OCI-LY7 (cell line): Measurements from ENCODE around the gene ENDOG. TPM values are rescaled to one million over a fixed set of nuclear protein-coding genes. Genes with fewer than 3 reads are reported as not detected.

Experiments
- BruUV-seq: library from RNA; stranded (reverse); fragments of 400-500 nt; replicated peaks from 2 replicates; lab custom pipeline; 2021; lab: Mats Ljungman, UMichigan
- CTCF ChIA-PET: fragments of 300-600 bp; sonication (Branson Sonifier 250); formaldehyde crosslinking; loops from one replicate; lab custom pipeline; 2022; ENCODE audit warnings: antibody characterized with exemption; ENCODE audit not compliant: unreplicated experiment; lab: Charles Lee
- POLR2A ChIA-PET: fragments of 300-600 bp; sonication (Branson Sonifier 250); formaldehyde crosslinking; loops from one replicate; lab custom pipeline; 2022; ENCODE audit warnings: antibody characterized with exemption; lab: Charles Lee
- DNase-seq: peaks from one replicate; pipeline ENCODE4 v3.0.0-alpha.2; 2015; ENCODE audit warnings: low spot score
- H2AFZ ChIP-seq: fragments of 200-600 bp; sonication (generic), shearing (Covaris generic); 2 replicates; pipeline ENCODE4 v1.6.1; 2014; ENCODE audit warnings: mild to moderate bottlenecking, antibody characterized with exemption, low read length, moderate library complexity
- H3K27ac ChIP-seq: fragments of 200-600 bp; sonication (generic); 2 replicates; pipeline ENCODE4 v1.5.1; 2014; ENCODE audit warnings: mixed run types, low read depth, mild to moderate bottlenecking, moderate library complexity, low read length, inconsistent platforms; ENCODE audit not compliant: poor library complexity, severe bottlenecking
- H3K36me3 ChIP-seq: fragments of 200-600 bp; sonication (generic); 2 replicates; pipeline ENCODE4 v1.6.1; 2014; ENCODE audit warnings: mild to moderate bottlenecking, antibody characterized with exemption, low read length, moderate library complexity, mixed read lengths; ENCODE audit not compliant: insufficient read depth
- H3K4me1 ChIP-seq: fragments of 200-600 bp; sonication (generic); 2 replicates; pipeline ENCODE4 v1.5.1; 2014; ENCODE audit warnings: mild to moderate bottlenecking, low read length; ENCODE audit not compliant: insufficient read depth, poor library complexity, severe bottlenecking
- H3K4me2 ChIP-seq: fragments of 200-600 bp; sonication (generic); 2 replicates; pipeline ENCODE4 v1.6.1; 2014; ENCODE audit warnings: mild to moderate bottlenecking, low read length
- H3K4me3 ChIP-seq: fragments of 200-600 bp; sonication (generic); 2 replicates; pipeline ENCODE4 v1.5.1; 2014; ENCODE audit warnings: mild to moderate bottlenecking, low read depth, low read length; ENCODE audit not compliant: poor library complexity, severe bottlenecking
- H3K79me2 ChIP-seq: fragments of 200-600 bp; sonication (generic); 2 replicates; pipeline ENCODE4 v1.6.1; 2016; ENCODE audit warnings: low read depth, mild to moderate bottlenecking, low read length, moderate library complexity, mixed read lengths; ENCODE audit not compliant: insufficient read depth
- H3K9me2 ChIP-seq: fragments of 200-600 bp; sonication (generic); 2 replicates; pipeline ENCODE4 v1.6.1; 2016; ENCODE audit warnings: mild to moderate bottlenecking, low read length, mixed read lengths; ENCODE audit not compliant: insufficient read depth
- H3K9me3 ChIP-seq: fragments of 200-600 bp; sonication (generic); 2 replicates; pipeline ENCODE4 v1.6.1; 2014; ENCODE audit warnings: mild to moderate bottlenecking, mixed run types, low read length, mixed read lengths
- H4K20me1 ChIP-seq: fragments of 200-600 bp; sonication (generic); 2 replicates; pipeline ENCODE4 v1.6.1; 2014; ENCODE audit warnings: mild to moderate bottlenecking, antibody characterized with exemption, low read length, moderate library complexity, mixed read lengths; ENCODE audit not compliant: insufficient read depth
- EZH2phosphoT487 ChIP-seq: fragments of 200-600 bp; sonication (generic); IDR thresholded peaks from 2 replicates; pipeline ENCODE4 v1.6.1; 2018; ENCODE audit warnings: low read depth, borderline replicate concordance, mild to moderate bottlenecking, mixed run types, antibody characterized with exemption, low read length, moderate library complexity, mixed read lengths
- intact Hi-C: fragments of 100-400 bp; cut with micrococcal nuclease; formaldehyde crosslinking; loops from one replicate; pipeline ENCODE4 v1.10.0; 2022; ENCODE audit not compliant: unreplicated experiment
- total RNA-seq, 2 experiments: library from RNA; depleted of rRNA in 1 of 2; stranded (reverse); fragments of >200 nt in 1 of 2; shearing (Covaris generic) in 1 of 2; gene quantifications; 2 replicates each; pipeline ENCODE4 v1.2.3, GENCODE V29; 2014 to 2022
- TF ChIP-seq, protein P1 (sequence below): fragments of 200-600 bp; sonication (generic); conservative IDR thresholded peaks from 2 replicates; pipeline ENCODE4 v1.5.1; 2014; ENCODE audit warnings: mild to moderate bottlenecking, antibody characterized with exemption, low read length, moderate library complexity, mixed read lengths

ENDOG gene
- total RNA-seq, 2 experiments from 2014 or later: 29.4 to 35.2 TPM

DNA sequence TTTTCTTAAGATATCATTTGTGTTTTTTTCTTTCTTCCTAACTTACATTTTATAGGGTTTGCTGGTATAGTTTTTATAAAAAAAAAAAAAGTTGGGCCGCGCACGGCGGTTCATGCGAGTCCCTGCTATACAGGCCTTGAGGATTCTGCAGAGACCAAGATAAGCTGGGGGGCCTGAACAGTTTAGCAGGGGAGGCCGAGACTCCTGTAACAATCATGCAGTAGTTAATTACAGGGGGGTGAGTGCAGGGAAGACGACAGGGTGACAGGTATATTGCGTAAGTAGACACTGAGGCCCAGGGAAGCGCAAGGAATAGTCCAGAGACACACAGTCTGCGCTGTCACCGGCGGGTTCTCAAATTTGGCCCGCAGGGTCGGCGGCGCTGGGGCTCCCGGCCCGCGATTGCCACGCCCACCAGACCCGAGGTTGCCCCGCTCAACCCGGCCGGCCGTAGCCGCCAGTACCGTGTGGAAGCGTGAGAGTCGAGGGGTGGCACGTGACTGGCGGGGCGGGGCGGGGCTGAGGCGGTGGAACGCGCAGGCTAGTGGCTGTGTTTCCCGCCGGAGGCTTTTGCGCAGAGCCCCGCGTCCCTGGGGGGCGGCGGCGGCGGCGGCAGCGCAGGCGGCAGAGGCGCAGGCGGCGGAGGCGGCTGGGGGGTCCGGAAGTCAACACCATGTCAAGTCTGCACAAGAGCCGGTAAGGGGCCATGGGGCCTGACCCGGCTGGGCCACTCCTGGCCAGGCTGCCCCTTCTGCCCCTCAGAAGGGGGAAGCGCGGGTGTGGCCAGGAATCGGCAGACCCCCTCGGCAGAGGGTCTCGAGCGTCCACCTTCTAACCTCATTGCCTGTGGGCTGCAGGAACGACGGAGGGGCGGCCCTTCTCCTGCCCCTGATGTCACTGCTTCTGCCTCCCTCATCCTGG is 31.4 kb upstream of the ENDOG start, which contains the start of gene TBC1D13:
TBC1D13 (plus strand) TSS at position 573 of the 921 bp plus-strand sequence; CDS start at position 674, 101 bp downstream.
- intact Hi-C loops: loop anchor here (1.0 to 10.0 kb wide), 2 partner anchors 16 to 142 kb away; partner anchors contain the start of gene ZER1
- no peak for TF ChIP-seq EZH2phosphoT487
- TF ChIP-seq, protein P1, sequence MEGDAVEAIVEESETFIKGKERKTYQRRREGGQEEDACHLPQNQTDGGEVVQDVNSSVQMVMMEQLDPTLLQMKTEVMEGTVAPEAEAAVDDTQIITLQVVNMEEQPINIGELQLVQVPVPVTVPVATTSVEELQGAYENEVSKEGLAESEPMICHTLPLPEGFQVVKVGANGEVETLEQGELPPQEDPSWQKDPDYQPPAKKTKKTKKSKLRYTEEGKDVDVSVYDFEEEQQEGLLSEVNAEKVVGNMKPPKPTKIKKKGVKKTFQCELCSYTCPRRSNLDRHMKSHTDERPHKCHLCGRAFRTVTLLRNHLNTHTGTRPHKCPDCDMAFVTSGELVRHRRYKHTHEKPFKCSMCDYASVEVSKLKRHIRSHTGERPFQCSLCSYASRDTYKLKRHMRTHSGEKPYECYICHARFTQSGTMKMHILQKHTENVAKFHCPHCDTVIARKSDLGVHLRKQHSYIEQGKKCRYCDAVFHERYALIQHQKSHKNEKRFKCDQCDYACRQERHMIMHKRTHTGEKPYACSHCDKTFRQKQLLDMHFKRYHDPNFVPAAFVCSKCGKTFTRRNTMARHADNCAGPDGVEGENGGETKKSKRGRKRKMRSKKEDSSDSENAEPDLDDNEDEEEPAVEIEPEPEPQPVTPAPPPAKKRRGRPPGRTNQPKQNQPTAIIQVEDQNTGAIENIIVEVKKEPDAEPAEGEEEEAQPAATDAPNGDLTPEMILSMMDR: no peak
- peak; percentile 93 for DNase-seq
- peak within 1 kb of the TSS; percentile 80 for H3K27ac ChIP-seq
- H3K4me3 ChIP-seq: peak within 1 kb of the TSS; percentile 97
- no peaks in the 10 kb centered on the region for H4K20me1 ChIP-seq
- peak within 1 kb of the TSS; percentile 94 for H3K4me2 ChIP-seq
- H3K36me3 ChIP-seq: peaks cover 24% of the 10 kb centered on the region
- ChIA-PET POLR2A (interaction anchor here (1.0 to 1.2 kb wide), 2 partner anchors 31 to 63 kb away, joined by 3 to 7 read pairs; partner anchors contain the start of genes ENDOG and ZDHHC12), CTCF (interaction anchor here (0.9 kb wide), 1 partner anchor 31 kb away, joined by 3 read pairs; the partner anchor contains the start of gene ENDOG)
- BruUV-seq: no TSS peak
- peaks cover 42% of the 10 kb centered on the region for H3K4me1 ChIP-seq
- H3K79me2 ChIP-seq: peaks cover 17% of the 10 kb centered on the region
- peaks cover 15% of the 10 kb centered on the region; the same call in 1 of the 2 replicates for H3K9me3 ChIP-seq
- no peaks in the 10 kb centered on the region for H3K9me2 ChIP-seq
- H2AFZ ChIP-seq: peak within 1 kb of the TSS; percentile 93; the same call in 1 of the 2 replicates

DNA sequence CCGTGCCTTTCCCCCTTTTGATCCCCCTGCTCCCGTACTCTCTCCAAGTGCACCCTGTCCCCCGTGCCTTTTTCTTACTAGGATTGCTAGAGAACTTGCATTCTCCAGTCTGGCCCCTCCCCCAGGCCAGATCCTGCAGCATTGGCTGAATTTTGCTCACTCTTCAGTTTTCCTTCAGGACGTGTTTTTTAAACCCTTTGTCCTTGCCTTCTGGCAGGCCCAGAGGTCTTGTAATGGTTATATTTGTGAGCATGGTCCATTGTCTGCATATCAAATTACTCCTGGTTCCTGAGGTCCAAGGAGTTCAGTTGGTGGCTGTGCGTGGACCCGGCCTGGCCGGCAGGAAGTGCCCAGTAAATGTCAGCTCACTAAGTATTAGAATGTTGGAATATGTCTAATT is 30.6 kb upstream of the ENDOG start:
- H3K27ac ChIP-seq: peak overlapping the region; percentile 80
- ChIA-PET CTCF (interaction anchor here (1.4 kb wide), 1 partner anchor 31 kb away, joined by 3 read pairs; the partner anchor contains the start of gene ENDOG), POLR2A (interaction anchor here (1.0 to 1.8 kb wide), 4 partner anchors 10 to 63 kb away, joined by 3 to 9 read pairs (median 4); partner anchors contain the start of genes ENDOG, ZDHHC12 and ZER1)
- TF ChIP-seq EZH2phosphoT487: no peak
- TF ChIP-seq, protein P1: no peak
- intact Hi-C loops: loop anchor here (1.0 to 10.0 kb wide), 2 partner anchors 16 to 143 kb away; partner anchors contain the start of gene ZER1
- peaks cover 35% of the 10 kb centered on the region for H3K4me1 ChIP-seq
- no peaks in the 10 kb centered on the region for H3K9me2 ChIP-seq
- H3K4me3 ChIP-seq: peak overlapping the region; percentile 97
- H2AFZ ChIP-seq: peak overlapping the region; percentile 57; the same call in 1 of the 2 replicates
- H3K4me2 ChIP-seq: peak overlapping the region; percentile 94
- H4K20me1 ChIP-seq: no peaks in the 10 kb centered on the region
- peaks cover 17% of the 10 kb centered on the region for H3K79me2 ChIP-seq
- peaks cover 31% of the 10 kb centered on the region for H3K36me3 ChIP-seq
- no peak for DNase-seq
- no TSS peak for BruUV-seq
- H3K9me3 ChIP-seq: peaks cover 8% of the 10 kb centered on the region; the same call in 1 of the 2 replicates
